B cell (primary cell): Measurements from ENCODE around the gene CCDC121.

Experiments used
- EZH2 ChIP-seq: IDR thresholded peaks from 2 replicates; pipeline ENCODE4 v1.6.1; 2012; ENCODE audit warnings: borderline replicate concordance, low read depth, mild to moderate bottlenecking, moderate library complexity, low read length; ENCODE audit not compliant: insufficient read depth, poor library complexity, severe bottlenecking
- TF ChIP-seq, protein P1 (sequence below): fragments of 200-600 bp; IDR thresholded peaks from one replicate; pipeline ENCODE4 v1.8.0; 2022; ENCODE audit warnings: antibody characterized with exemption, mild to moderate bottlenecking

DNA sequence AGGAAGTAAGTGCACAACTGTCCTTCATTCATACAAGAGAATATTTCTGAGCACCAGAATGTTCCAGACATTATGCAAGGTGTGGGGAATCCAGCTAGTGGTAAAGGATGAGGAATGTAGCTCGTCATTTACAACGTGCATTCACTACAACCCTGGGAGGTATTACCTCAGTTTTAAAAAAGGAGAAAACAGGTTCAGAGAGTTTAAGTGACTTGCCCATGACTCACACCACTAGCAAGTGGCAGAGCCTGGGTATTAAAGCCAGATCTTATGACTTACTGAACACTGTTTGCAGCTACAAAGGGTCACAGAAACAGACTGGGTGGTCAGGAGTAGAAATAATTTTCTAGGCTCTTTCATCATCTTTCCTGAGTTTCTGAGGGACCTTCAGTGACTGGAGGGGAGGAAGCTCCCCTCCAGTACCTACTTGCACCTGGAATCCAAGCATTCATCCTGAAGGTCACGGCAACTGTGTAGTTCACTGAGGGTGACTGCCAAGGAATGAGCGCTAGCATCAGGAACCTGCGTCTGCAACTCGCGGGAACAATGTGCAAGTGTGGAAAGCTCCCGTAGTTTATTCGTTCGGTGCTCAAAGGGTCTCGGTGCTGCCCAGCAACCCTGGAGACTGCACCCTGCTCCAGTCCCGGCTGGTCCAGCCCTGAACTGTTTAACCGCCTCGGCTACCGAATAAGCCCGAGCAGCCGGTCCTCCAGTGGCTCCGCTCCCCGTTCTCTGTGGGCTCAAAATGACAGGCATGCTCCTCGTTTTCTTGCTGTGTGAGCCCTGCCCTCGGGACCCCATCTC is 647 bp downstream of the CCDC121 start:
- TF ChIP-seq, protein P1, sequence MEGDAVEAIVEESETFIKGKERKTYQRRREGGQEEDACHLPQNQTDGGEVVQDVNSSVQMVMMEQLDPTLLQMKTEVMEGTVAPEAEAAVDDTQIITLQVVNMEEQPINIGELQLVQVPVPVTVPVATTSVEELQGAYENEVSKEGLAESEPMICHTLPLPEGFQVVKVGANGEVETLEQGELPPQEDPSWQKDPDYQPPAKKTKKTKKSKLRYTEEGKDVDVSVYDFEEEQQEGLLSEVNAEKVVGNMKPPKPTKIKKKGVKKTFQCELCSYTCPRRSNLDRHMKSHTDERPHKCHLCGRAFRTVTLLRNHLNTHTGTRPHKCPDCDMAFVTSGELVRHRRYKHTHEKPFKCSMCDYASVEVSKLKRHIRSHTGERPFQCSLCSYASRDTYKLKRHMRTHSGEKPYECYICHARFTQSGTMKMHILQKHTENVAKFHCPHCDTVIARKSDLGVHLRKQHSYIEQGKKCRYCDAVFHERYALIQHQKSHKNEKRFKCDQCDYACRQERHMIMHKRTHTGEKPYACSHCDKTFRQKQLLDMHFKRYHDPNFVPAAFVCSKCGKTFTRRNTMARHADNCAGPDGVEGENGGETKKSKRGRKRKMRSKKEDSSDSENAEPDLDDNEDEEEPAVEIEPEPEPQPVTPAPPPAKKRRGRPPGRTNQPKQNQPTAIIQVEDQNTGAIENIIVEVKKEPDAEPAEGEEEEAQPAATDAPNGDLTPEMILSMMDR, result no peak
- no peak for TF ChIP-seq EZH2
